ENCODE data around the gene ORC3. TPM values are rescaled to one million over a fixed set of nuclear protein-coding genes. Genes with fewer than 3 reads are reported as not detected.
"Not testable (repeated sequence)": the region's sequence is repeated elsewhere in the genome, so short reads cannot be mapped to it uniquely, and the experiment has no call there.

Gene ORC3
- total RNA-seq, 1 donor from 2014 or later, result 49.9 TPM

- no peak for DNase-seq
Measured at GRCh38 chr6:87661016-87661415, 71.1 kb downstream of the ORC3 start.

GRCh38 chr6:87661503-87661902 lies 71.6 kb downstream of the ORC3 start:
- DNase-seq, result no peak

DNA sequence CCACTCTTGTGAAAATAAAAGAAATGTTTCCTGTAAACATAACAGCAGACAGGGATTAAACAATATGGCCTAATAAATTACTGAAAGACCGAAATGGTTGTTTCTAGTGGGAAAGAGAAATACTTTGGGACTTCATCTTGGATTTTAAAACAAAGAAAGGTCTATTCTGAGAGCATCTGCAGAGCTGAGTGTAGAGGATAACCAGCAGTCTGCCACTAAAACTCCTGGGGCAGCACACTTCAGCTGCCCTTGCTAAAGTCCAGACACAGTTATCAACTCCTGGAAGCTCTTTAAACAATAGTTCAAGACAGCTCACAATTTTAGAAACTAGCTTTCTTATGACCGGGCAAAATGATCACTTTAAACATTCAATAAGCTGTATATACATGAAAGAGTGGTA lies 73.5 kb downstream of the ORC3 start:
- DNase-seq, result no peak

DNA sequence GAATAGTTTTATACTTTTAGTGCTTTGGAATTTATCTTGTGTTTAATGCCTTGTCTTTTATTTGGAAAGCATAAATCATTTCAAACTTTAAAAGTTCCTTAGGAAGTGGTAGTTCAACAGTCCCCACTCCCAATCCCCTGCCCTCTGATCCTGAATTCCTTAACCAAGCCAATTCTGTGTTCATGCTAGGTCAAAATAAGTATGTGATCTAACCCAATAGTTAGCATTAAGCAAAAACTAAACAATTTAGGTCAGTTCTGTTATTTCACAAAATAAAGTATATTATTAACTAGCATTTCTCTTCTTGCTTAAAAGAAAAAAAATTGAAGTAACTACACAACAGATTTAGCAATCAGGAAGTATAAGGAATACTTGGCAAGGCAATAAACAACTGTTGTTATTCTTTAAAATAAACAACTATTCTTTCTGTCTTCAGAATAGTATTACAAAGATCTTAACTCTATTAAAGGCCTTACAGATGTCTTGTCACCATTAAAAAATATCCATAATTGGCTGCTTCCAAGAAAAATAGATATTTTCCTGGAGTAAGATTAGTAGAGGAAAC lies 75.1 kb downstream of the ORC3 start:
- no peak for DNase-seq

GRCh38 chr6:87667032-87667431 lies 77.1 kb downstream of the ORC3 start:
- no peak for DNase-seq

GRCh38 chr6:87668013-87668412 lies 78.1 kb downstream of the ORC3 start:
- DNase-seq, result no peak

GRCh38 chr6:87669051-87669450 lies 79.1 kb downstream of the ORC3 start:
- DNase-seq, result no peak

DNA sequence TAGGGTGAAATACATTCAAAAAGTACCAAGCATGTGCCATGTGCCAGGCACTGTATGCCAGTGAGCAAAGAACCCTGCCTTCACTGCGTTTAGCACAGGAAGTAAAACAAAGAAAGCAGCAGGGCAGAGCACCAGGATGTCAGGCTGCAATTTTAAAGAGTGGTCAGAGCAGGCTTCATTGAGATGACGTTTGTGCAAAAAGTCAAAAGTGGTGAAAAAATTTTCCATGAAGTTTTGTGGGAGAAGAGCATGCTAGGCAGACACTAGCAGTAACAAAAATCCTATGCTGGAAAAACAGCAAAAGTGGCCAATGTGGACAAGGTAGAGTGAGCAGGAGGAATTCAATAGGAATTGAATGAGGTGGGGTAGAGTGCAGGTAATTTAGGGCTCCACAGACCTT lies 80.8 kb downstream of the ORC3 start:
- no peak for DNase-seq

- DNase-seq, result no peak
Measured at GRCh38 chr6:87671555-87672029, 81.7 kb downstream of the ORC3 start.

DNA sequence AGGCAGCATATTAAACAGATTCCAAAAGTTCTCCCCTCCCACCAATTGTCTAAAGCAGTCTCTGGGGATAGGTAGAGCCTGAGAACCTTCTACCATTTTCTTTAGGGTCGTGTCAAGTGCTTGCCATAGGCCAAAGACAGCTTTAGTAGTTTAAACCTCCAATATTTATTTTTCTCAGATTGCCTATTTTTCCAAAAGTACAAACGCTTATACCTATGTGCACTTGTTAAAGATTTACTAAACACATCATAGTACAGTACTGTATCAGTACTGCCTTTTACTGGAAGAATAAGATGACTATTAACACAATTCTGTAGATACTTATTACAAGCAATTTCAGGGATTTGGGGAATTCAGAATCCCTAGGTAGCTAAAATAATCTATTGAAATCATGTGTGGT lies 82.7 kb downstream of the ORC3 start:
- DNase-seq, result no peak

GRCh38 chr6:87673237-87673636 lies 83.3 kb downstream of the ORC3 start:
- no peak for DNase-seq

DNA sequence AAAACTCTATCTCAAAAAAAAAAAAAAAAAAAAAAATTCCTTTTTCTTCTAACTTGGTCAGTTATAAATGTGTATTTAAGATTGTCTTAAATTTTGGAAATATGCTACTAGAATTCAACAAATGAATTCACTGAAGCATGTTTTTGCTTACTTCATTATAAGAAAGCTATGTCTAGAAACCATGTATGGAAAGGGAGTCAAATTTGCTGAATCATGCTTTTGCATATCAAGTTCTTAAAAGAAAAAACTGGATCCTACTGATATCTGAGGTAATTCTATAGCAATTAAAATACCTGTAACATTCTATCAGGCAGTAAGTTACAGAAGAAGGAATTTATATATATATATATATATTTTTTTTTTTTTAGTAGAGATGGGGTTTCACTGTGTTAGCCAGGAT lies 84.4 kb downstream of the ORC3 start:
- no peak for DNase-seq

GRCh38 chr6:87675004-87675681 lies 85.2 kb downstream of the ORC3 start:
- DNase-seq, result no peak

DNA sequence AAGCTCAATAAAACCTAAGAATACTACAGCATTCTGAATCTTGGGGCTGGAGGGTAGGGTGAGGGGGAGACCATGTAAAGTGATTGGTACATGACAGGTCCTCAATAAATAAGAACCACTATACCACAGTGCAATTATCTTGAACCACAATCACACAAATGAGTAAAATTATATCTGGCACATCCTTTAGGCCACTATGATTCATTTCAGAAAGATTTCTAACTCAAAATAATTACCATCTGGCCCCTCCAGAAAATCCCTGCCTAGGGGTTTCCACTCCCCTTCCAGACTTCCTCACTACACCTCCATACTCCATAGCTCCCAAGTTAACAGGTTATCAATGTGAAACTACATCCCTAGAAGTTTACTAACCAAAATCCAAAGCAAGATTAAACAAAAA lies 92.4 kb downstream of the ORC3 start:
- DNase-seq, result no peak

GRCh38 chr6:87683890-87684289 lies 94.0 kb downstream of the ORC3 start:
- DNase-seq, result no peak

DNA sequence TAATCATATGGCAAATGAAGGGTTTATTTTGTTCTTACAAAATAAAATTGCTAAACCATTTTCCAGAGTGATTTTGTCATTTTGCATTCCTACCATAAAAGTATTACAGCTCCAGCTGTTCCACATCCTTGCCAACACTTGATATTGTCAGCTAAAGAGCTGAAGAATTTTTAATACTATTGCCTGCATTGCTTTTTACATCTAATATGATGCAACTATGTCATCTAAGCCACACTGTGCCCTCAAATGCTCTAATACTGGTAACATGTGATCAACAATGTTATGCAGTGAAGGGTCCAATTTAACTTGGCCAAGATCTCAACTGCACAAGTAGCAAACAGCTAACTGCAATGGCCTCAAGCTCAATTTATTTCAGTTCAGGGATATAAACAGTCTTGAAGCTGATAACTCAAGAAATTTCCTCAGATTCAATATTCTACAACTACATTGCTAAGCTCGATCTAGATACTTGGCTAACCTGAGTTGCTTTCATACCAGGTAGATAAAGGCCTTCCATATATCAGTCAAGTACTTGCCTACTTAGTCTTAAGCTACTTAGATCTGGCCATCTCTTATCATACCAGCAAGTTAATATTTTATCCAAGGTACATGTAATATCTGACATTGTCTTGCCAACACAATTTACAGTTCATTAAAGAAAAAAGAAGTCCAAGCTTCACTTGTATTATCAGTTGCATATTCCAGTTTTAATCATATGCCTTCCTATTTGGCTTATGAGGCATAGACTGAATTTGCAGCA lies 95.1 kb downstream of the ORC3 start:
- DNase-seq, result no peak

DNA sequence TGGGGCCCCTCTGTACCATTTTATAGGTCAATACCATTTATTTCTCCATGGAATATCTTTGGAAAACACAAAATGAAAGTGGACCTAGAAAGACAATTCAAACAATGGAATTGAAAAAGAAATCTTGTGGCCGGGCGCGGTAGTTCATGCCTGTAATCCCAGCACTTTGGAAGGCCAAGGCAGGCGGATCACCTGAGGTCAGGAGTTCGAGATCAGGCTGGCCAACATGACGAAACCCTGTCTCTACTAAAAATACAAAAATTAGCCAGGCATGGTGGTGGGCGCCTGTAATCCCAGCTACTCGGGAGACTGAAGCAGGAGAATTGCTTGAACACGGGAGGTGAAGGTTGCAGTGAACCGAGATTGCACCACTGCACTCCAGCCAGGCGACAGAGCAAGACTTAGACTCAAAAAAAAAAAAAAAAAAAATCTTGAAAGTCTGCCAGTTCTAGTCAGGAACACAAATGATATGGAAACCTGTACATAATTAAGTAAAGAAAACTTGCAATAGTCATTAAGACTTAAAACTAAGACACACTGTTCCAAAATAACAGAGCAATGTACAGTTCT lies 96.8 kb downstream of the ORC3 start:
- not testable (repeated sequence) for DNase-seq

DNA sequence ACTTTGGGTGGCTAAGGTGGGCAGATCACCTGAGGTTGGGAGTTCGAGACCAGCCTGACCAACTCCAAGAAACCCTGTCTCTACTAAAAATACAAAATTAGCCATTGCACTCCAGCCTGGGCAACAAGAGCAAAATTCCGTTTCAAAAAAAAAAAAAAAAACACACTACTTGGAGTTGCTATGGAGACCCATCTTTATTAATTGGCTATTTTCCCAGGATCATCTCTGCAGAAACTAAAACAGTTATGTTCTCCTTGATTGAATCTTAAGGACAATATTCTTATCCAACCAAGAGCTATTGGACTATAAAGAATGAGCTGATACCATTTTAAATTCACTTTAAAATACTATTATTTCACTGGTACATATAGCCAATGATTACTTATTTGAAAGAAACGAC lies 97.4 kb downstream of the ORC3 start:
- DNase-seq, result no peak

DNA sequence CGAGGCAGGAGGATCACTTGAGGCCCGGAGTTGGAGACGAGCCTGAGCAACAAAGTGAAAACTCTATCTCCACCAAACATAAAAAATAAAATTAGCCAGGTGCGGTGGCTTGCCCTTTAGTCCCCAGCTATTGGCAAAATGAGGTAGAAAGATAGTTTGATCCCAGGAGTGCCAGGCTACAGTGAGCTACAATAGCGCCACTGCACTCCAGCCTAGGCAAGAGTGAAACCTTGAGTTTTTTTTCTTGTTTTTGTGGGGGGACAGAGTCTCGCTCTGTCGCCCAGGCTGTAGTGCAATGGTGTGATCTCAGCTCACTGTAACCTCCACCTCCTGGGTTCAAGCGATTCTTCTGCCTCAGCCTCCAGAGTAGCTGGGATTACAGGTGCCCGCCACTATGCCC lies 98.0 kb downstream of the ORC3 start:
- DNase-seq, result not testable (repeated sequence)

DNA sequence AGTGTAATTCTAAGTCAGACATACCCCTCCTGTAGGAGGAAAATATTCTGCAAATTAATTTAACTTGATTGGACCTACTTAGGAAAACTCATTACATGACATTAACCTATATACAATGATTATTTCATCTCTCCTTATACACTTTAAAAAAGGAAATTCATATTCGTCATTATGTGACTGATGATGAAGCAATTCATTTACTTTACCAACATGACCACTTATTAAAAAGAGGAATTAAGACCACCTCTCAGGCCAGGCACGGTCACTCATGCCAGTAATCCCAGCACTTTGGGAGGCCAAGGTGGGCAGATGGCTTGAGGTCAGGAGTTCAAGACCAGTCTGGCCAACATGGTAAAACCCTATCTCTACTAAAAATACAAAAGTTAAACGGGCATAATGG lies 100.5 kb downstream of the ORC3 start:
- no peak for DNase-seq

- DNase-seq, result no peak
Measured at GRCh38 chr6:87692086-87692485, 102.2 kb downstream of the ORC3 start.

GRCh38 chr6:87696817-87697216 lies 106.9 kb downstream of the ORC3 start:
- not testable (repeated sequence) for DNase-seq

All from occipital lobe (tissue), 2 donors.